ENCODE data around the gene SCNN1B.
"Not testable (repeated sequence)": the region's sequence is repeated elsewhere in the genome, so short reads cannot be mapped to it uniquely, and the experiment has no call there.

SCNN1B gene

DNA sequence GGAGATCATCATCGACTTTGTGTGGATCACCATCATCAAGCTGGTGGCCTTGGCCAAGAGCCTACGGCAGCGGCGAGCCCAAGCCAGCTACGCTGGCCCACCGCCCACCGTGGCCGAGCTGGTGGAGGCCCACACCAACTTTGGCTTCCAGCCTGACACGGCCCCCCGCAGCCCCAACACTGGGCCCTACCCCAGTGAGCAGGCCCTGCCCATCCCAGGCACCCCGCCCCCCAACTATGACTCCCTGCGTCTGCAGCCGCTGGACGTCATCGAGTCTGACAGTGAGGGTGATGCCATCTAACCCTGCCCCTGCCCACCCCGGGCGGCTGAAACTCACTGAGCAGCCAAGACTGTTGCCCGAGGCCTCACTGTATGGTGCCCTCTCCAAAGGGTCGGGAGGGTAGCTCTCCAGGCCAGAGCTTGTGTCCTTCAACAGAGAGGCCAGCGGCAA is 78.4 kb downstream of the SCNN1B start:
- Histone ChIP-seq H3K4me3 (ENCODE audit: insufficient read depth, low read length, poor library complexity, severe bottlenecking) (no peak overlapping the region), H3K9me2 (replicated peaks; ENCODE audit: insufficient read depth, low read length) (no peaks in the 10 kb centered on the region), H3K27ac (ENCODE audit: low read depth, low read length) (no peak overlapping the region), H3K27me3 (ENCODE audit: low read length) (no peaks in the 10 kb centered on the region), H3K9me3 (ENCODE audit: insufficient read depth, low read length) (no peaks in the 10 kb centered on the region), H3F3A (ENCODE audit: insufficient read depth) (no peaks in the 10 kb centered on the region), H3K9ac (ENCODE audit: low read length) (no peak overlapping the region), H3K36me3 (ENCODE audit: low read length) (no peaks in the 10 kb centered on the region), H4K20me1 (ENCODE audit: low read depth, low read length) (no peaks in the 10 kb centered on the region), H3K4me2 (ENCODE audit: low read depth, low read length, poor library complexity, severe bottlenecking) (no peak overlapping the region), H2AFZ (ENCODE audit: low read depth, low read length, severe bottlenecking) (no peak overlapping the region), H3K79me2 (ENCODE audit: insufficient read depth, low read length) (no peaks in the 10 kb centered on the region)
- TF ChIP-seq, protein P1, sequence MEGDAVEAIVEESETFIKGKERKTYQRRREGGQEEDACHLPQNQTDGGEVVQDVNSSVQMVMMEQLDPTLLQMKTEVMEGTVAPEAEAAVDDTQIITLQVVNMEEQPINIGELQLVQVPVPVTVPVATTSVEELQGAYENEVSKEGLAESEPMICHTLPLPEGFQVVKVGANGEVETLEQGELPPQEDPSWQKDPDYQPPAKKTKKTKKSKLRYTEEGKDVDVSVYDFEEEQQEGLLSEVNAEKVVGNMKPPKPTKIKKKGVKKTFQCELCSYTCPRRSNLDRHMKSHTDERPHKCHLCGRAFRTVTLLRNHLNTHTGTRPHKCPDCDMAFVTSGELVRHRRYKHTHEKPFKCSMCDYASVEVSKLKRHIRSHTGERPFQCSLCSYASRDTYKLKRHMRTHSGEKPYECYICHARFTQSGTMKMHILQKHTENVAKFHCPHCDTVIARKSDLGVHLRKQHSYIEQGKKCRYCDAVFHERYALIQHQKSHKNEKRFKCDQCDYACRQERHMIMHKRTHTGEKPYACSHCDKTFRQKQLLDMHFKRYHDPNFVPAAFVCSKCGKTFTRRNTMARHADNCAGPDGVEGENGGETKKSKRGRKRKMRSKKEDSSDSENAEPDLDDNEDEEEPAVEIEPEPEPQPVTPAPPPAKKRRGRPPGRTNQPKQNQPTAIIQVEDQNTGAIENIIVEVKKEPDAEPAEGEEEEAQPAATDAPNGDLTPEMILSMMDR (IDR thresholded peaks at IDR 0.05; ENCODE audit: insufficient read depth, low read length, poor library complexity, severe bottlenecking) = no peak
- TF ChIP-seq EZH2phosphoT487 (conservative IDR thresholded peaks at IDR 0.05; ENCODE audit: low read length) = no peak

DNA sequence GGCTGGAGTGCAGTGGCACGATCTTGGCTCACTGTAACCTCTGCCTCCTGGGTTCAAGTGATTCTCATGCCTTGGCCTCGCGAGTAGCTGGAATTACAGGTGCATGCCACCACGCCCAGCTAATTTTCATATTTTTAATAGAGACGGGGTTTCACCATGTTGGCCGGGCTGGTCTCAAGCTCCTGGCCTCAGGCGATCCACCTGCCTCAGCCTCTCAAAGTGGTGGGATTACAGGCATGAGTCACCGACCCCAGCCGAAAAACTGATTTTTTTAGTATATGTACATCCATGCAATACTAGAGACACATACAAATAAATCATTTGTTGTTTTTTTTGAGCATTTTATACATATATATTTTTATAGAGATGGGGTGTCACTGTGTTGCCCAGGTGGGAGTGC is 79.6 kb downstream of the SCNN1B start:
- not testable (repeated sequence) for H3K4me3 ChIP-seq (ENCODE audit: insufficient read depth, low read length, poor library complexity, severe bottlenecking); H3K9me3 ChIP-seq (ENCODE audit: insufficient read depth, low read length); H3K79me2 ChIP-seq (ENCODE audit: insufficient read depth, low read length); H2AFZ ChIP-seq (ENCODE audit: low read depth, low read length, severe bottlenecking); H3K36me3 ChIP-seq (ENCODE audit: low read length); H3K9ac ChIP-seq (ENCODE audit: low read length); H4K20me1 ChIP-seq (ENCODE audit: low read depth, low read length); H3K27ac ChIP-seq (ENCODE audit: low read depth, low read length); H3K9me2 ChIP-seq (replicated peaks; ENCODE audit: insufficient read depth, low read length); H3K4me2 ChIP-seq (ENCODE audit: low read depth, low read length, poor library complexity, severe bottlenecking); H3F3A ChIP-seq (ENCODE audit: insufficient read depth); H3K27me3 ChIP-seq (ENCODE audit: low read length)

DNA sequence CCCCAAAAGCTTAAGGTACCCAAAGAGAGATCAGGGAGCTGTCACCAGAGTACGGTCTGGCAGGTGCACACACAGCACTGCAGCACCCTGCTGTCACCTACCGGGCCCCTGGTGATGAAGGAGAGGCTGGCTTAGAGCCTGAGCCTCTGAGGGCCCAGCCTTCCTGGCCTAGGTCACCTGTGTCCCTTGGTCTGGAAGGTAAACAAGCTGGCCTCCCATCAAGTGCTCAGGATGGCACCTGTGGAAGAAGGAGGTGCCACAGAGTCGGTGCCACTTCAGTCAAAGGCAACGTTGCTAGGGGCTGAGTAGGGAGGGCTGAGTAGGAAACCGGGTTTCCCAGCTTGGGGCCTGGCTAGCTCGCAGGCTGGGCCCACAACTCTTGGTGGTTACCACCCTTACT is 80.2 kb downstream of the SCNN1B start:
- no peaks in the 10 kb centered on the region for H3F3A ChIP-seq (ENCODE audit: insufficient read depth)
- H3K9ac ChIP-seq (ENCODE audit: low read length) = no peak overlapping the region
- H3K27me3 ChIP-seq (ENCODE audit: low read length) = no peaks in the 10 kb centered on the region
- no peak overlapping the region for H3K4me2 ChIP-seq (ENCODE audit: low read depth, low read length, poor library complexity, severe bottlenecking)
- no peaks in the 10 kb centered on the region for H3K36me3 ChIP-seq (ENCODE audit: low read length)
- H3K9me3 ChIP-seq (ENCODE audit: insufficient read depth, low read length) = no peaks in the 10 kb centered on the region
- TF ChIP-seq, protein P1 (IDR thresholded peaks at IDR 0.05; ENCODE audit: insufficient read depth, low read length, poor library complexity, severe bottlenecking) = no peak
- no peak for TF ChIP-seq EZH2phosphoT487 (conservative IDR thresholded peaks at IDR 0.05; ENCODE audit: low read length)
- H3K27ac ChIP-seq (ENCODE audit: low read depth, low read length) = no peak overlapping the region
- H2AFZ ChIP-seq (ENCODE audit: low read depth, low read length, severe bottlenecking) = no peak overlapping the region
- no peaks in the 10 kb centered on the region for H3K9me2 ChIP-seq (replicated peaks; ENCODE audit: insufficient read depth, low read length)
- no peaks in the 10 kb centered on the region for H4K20me1 ChIP-seq (ENCODE audit: low read depth, low read length)
- no peaks in the 10 kb centered on the region for H3K79me2 ChIP-seq (ENCODE audit: insufficient read depth, low read length)
- H3K4me3 ChIP-seq (ENCODE audit: insufficient read depth, low read length, poor library complexity, severe bottlenecking) = no peak overlapping the region

DNA sequence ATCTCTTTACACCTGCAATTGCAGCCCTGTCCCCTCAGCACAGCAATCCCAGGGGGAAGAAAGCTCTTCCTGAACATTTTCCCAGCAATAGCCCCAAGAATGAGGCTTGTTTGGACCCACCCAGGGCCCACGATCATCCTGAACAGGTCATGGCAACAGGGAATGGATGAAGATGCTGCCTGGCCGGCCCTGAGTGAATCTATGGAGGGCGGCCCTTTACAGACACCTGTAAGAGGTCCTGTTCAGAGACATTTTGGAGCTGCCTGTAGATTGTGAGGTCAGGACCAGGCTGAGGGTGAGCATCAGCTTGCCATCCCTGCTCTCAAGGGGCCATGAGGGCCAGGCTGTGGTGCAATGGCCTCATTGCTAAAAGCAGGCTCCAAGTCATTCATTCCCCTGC is 81.8 kb downstream of the SCNN1B start:
- Histone ChIP-seq H3F3A (ENCODE audit: insufficient read depth) (no peaks in the 10 kb centered on the region), H3K4me2 (ENCODE audit: low read depth, low read length, poor library complexity, severe bottlenecking) (no peak overlapping the region), H3K9ac (ENCODE audit: low read length) (no peak overlapping the region), H3K4me3 (ENCODE audit: insufficient read depth, low read length, poor library complexity, severe bottlenecking) (no peak overlapping the region), H3K79me2 (ENCODE audit: insufficient read depth, low read length) (no peaks in the 10 kb centered on the region), H3K27ac (ENCODE audit: low read depth, low read length) (no peak overlapping the region), H4K20me1 (ENCODE audit: low read depth, low read length) (no peaks in the 10 kb centered on the region), H3K27me3 (ENCODE audit: low read length) (no peaks in the 10 kb centered on the region), H3K9me3 (ENCODE audit: insufficient read depth, low read length) (no peaks in the 10 kb centered on the region), H3K9me2 (replicated peaks; ENCODE audit: insufficient read depth, low read length) (no peaks in the 10 kb centered on the region), H3K36me3 (ENCODE audit: low read length) (no peaks in the 10 kb centered on the region), H2AFZ (ENCODE audit: low read depth, low read length, severe bottlenecking) (no peak overlapping the region)
- TF ChIP-seq, protein P1 (IDR thresholded peaks at IDR 0.05; ENCODE audit: insufficient read depth, low read length, poor library complexity, severe bottlenecking) = no peak
- no peak for TF ChIP-seq EZH2phosphoT487 (conservative IDR thresholded peaks at IDR 0.05; ENCODE audit: low read length)
